CD14-positive monocyte (primary cell): ENCODE results near the gene CA7. TPM values are rescaled to one million over a fixed set of nuclear protein-coding genes. Genes with fewer than 3 reads are reported as not detected.
A peak's percentile ranks its signal among the peaks of the same experiment; 100 is the strongest.

Experiments
- DNase-seq, 3 donors: peaks; one replicate each; pipeline ENCODE4 v3.0.0-alpha.2; 2011 to 2022
- H2AFZ ChIP-seq: 2 replicates; pipeline ENCODE4 v1.6.0; 2012; ENCODE audit warnings: mild to moderate bottlenecking, low read depth, low read length, inconsistent platforms; ENCODE audit not compliant: insufficient read depth, poor library complexity, severe bottlenecking
- H3K27ac ChIP-seq, 2 donors: 1 replicate in 1 of 2; 2 replicates in 1 of 2; pipeline ENCODE4 v1.5.1; 2012 to 2013; ENCODE audit warnings: low read length in 2 of 2, control low read depth in 1 of 2, inconsistent platforms in 1 of 2, low read depth in 1 of 2, mild to moderate bottlenecking in 1 of 2
- H3K27me3 ChIP-seq, 2 donors: one replicate each; pipeline versions ENCODE4 v1.6.0 to v1.6.1; 2011 to 2013; ENCODE audit warnings: low read length in 2 of 2; ENCODE audit not compliant: control insufficient read depth in 2 of 2, insufficient read depth in 2 of 2
- H3K36me3 ChIP-seq, 2 donors: replicated peaks in 1 of 2; 1 replicate in 1 of 2; 2 replicates in 1 of 2; pipeline versions ENCODE4 v1.5.1 to v1.6.1; 2012 to 2013; ENCODE audit warnings: low read length in 2 of 2, control low read depth in 1 of 2, inconsistent platforms in 1 of 2, mild to moderate bottlenecking in 1 of 2; ENCODE audit not compliant: insufficient read depth in 2 of 2, control insufficient read depth in 1 of 2
- H3K4me1 ChIP-seq, 2 donors: 1 replicate in 1 of 2; 2 replicates in 1 of 2; pipeline versions ENCODE4 v1.5.1 to v1.6.1; 2012 to 2013; ENCODE audit warnings: low read length in 2 of 2, control low read depth in 1 of 2, inconsistent platforms in 1 of 2, mild to moderate bottlenecking in 1 of 2, moderate library complexity in 1 of 2; ENCODE audit not compliant: insufficient read depth in 2 of 2, control insufficient read depth in 1 of 2
- H3K4me2 ChIP-seq: replicated peaks from 2 replicates; pipeline ENCODE3; 2012; ENCODE audit warnings: low read length, moderate library complexity, mild to moderate bottlenecking; ENCODE audit not compliant: poor library complexity, severe bottlenecking; ENCODE audit errors: extremely low read depth
- H3K4me3 ChIP-seq, 3 experiments: fragments of 200-600 bp in 1 of 3; sonication (generic) in 1 of 3; replicated peaks in 1 of 3; 1 replicate in 2 of 3; 2 replicates in 1 of 3; pipeline ENCODE4 v1.5.1; 2011 to 2013; ENCODE audit warnings: low read length in 3 of 3, mild to moderate bottlenecking in 3 of 3, control low read depth in 2 of 3, low read depth in 2 of 3, inconsistent platforms in 1 of 3, moderate library complexity in 1 of 3
- H3K79me2 ChIP-seq: 2 replicates; pipeline ENCODE4 v1.6.0; 2012; ENCODE audit warnings: mild to moderate bottlenecking, control low read depth, inconsistent platforms, low read length, moderate library complexity; ENCODE audit not compliant: insufficient read depth
- H3K9ac ChIP-seq: 2 replicates; pipeline ENCODE4 v1.6.0; 2017; ENCODE audit warnings: low read length, mild to moderate bottlenecking; ENCODE audit not compliant: insufficient read depth, poor library complexity, severe bottlenecking
- H3K9me3 ChIP-seq, 2 donors: replicated peaks in 1 of 2; 1 replicate in 1 of 2; 2 replicates in 1 of 2; pipeline versions ENCODE4 v1.5.1 to v1.6.1; 2012 to 2013; ENCODE audit warnings: low read length in 2 of 2, control low read depth in 1 of 2; ENCODE audit not compliant: control insufficient read depth in 1 of 2, insufficient read depth in 1 of 2
- H4K20me1 ChIP-seq: 2 replicates; pipeline ENCODE4 v1.6.0; 2012; ENCODE audit warnings: mild to moderate bottlenecking, low read length, control low read depth, moderate library complexity; ENCODE audit not compliant: insufficient read depth
- H3K27ac Mint-ChIP-seq, 7 donors: one replicate each; pipeline ENCODE4 v1.8.0; 2020; ENCODE audit warnings: mild to moderate bottlenecking in 7 of 7, mixed read lengths in 7 of 7, moderate library complexity in 6 of 7, inconsistent platforms in 2 of 7
- H3K27me3 Mint-ChIP-seq, 3 donors: one replicate each; pipeline ENCODE4 v1.8.0; 2021 to 2022; ENCODE audit warnings: low read depth in 3 of 3, mild to moderate bottlenecking in 3 of 3, mixed read lengths in 3 of 3, moderate library complexity in 3 of 3, inconsistent platforms in 1 of 3
- H3K36me3 Mint-ChIP-seq, 2 donors: one replicate each; pipeline ENCODE4 v1.8.0; 2020; ENCODE audit warnings: mixed read lengths in 2 of 2, inconsistent platforms in 1 of 2, mild to moderate bottlenecking in 1 of 2
- H3K4me1 Mint-ChIP-seq: one replicate; pipeline ENCODE4 v1.8.0; 2020; ENCODE audit warnings: mild to moderate bottlenecking, mixed read lengths
- H3K4me3 Mint-ChIP-seq, 2 donors: one replicate each; pipeline ENCODE4 v1.8.0; 2020; ENCODE audit warnings: mild to moderate bottlenecking in 2 of 2, mixed read lengths in 2 of 2, moderate library complexity in 1 of 2
- H3K9me3 Mint-ChIP-seq, 7 donors: one replicate each; pipeline ENCODE4 v1.8.0; 2020 to 2022; ENCODE audit warnings: mixed read lengths in 7 of 7, mild to moderate bottlenecking in 6 of 7, moderate library complexity in 6 of 7, inconsistent platforms in 2 of 7
- WGBS: methylation state at CpG from one replicate; pipeline ENCODE4 v1.1.5; 2013; ENCODE audit warnings: missing lambda C conversion rate; ENCODE audit not compliant: insufficient coverage; 5-methylcytosine and 5-hydroxymethylcytosine counted together
- intact Hi-C, 2 donors: fragments of 100-400 bp; cut with micrococcal nuclease; formaldehyde crosslinking; loops; one replicate each; pipeline versions ENCODE4 v1.15.0 to v1.15.1; 2023
- polyA plus RNA-seq, 3 donors: library from polyadenylated mRNA; depleted of rRNA in 1 of 3; unstranded in 2 of 3; stranded (reverse) in 1 of 3; fragments of 300-500 nt in 2 of 3; fragments of >200 nt in 1 of 3; fragmentation: Illumina TruSeq in 2 of 3; gene quantifications; 1 replicate in 2 of 3; 2 replicates in 1 of 3; pipeline ENCODE4 v1.2.3, GENCODE V29; 2012 to 2021
- TF ChIP-seq, protein P1 (sequence below): fragments of 200-600 bp; IDR thresholded peaks from one replicate; pipeline ENCODE4 v1.8.0; 2022; ENCODE audit warnings: antibody characterized with exemption, mild to moderate bottlenecking

CA7 gene
- polyA plus RNA-seq, 3 donors = not detected

- 92% methylated on average over 2 of the region's 3 CpGs for WGBS
- Mint-ChIP-seq H3K9me3 (no peaks in the 10 kb centered on the region), H3K27me3 (peaks cover 13 to 27% (median 22%) of the 10 kb centered on the region in 3 donors), H3K27ac (no peak overlapping the region), H3K4me1 (peaks cover 5% of the 10 kb centered on the region), H3K4me3 (no peak overlapping the region), H3K36me3 (no peaks in the 10 kb centered on the region)
- Histone ChIP-seq H3K79me2 (no peaks in the 10 kb centered on the region), H3K36me3 (no peaks in the 10 kb centered on the region), H3K4me3 (no peak overlapping the region), H3K27me3 (peaks cover 0 to 10% of the 10 kb centered on the region in 2 donors), H3K9ac (peak overlapping the region; percentile 1), H4K20me1 (no peaks in the 10 kb centered on the region), H3K4me2 (no peak overlapping the region), H3K4me1 (peaks cover 0 to 9% of the 10 kb centered on the region in 2 donors), H3K9me3 (no peaks in the 10 kb centered on the region), H3K27ac (no peak overlapping the region), H2AFZ (no peak overlapping the region)
- intact Hi-C loops = loop anchor here (10.0 kb wide), 2 partner anchors 135 to 255 kb away; partner anchors contain the start of gene CMTM3 (in 1 of the 2)
- DNase-seq = no peak
- TF ChIP-seq, protein P1, sequence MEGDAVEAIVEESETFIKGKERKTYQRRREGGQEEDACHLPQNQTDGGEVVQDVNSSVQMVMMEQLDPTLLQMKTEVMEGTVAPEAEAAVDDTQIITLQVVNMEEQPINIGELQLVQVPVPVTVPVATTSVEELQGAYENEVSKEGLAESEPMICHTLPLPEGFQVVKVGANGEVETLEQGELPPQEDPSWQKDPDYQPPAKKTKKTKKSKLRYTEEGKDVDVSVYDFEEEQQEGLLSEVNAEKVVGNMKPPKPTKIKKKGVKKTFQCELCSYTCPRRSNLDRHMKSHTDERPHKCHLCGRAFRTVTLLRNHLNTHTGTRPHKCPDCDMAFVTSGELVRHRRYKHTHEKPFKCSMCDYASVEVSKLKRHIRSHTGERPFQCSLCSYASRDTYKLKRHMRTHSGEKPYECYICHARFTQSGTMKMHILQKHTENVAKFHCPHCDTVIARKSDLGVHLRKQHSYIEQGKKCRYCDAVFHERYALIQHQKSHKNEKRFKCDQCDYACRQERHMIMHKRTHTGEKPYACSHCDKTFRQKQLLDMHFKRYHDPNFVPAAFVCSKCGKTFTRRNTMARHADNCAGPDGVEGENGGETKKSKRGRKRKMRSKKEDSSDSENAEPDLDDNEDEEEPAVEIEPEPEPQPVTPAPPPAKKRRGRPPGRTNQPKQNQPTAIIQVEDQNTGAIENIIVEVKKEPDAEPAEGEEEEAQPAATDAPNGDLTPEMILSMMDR = no peak
These were observed 15.3 kb downstream of the CA7 start for GRCh38 chr16:66859397-66860068.

DNA sequence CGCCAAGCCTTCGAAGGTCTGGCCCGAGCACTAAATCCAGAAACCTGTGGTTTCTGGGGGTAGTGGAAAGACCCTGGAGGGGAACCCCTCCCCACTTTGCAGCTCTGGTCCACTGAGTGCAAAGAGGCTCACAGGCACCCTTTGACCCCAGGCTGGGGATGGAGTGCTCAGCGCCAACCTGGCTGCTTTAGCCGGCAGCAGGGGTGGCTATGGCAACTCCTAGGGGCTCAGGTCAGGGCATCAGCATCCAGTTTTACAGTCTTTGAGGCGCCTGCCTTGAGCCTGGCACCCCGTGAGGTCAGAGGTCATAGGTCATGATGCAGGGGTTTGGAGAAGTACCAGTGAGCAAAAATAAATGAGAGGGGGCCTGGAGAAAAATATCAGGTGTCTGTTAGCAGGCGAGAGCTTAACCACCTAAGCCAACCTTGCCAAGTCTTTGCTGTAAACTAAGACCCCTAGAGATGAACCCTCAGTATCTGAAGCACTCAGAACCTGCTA is 17.9 kb downstream of the CA7 start:
- Mint-ChIP-seq H3K27ac (peak overlapping the region in 1 of 7 donors; percentile 40), H3K9me3 (no peaks in the 10 kb centered on the region), H3K27me3 (peaks cover 12 to 24% (median 17%) of the 10 kb centered on the region in 3 donors), H3K36me3 (no peaks in the 10 kb centered on the region), H3K4me3 (no peak overlapping the region), H3K4me1 (peaks cover 5% of the 10 kb centered on the region)
- no peaks in the 10 kb centered on the region for H4K20me1 ChIP-seq
- H3K9ac ChIP-seq = no peak overlapping the region
- H3K4me3 ChIP-seq = no peak overlapping the region
- TF ChIP-seq, protein P1 = no peak
- no peak overlapping the region for H2AFZ ChIP-seq
- H3K36me3 ChIP-seq = no peaks in the 10 kb centered on the region
- H3K27ac ChIP-seq = no peak overlapping the region
- H3K27me3 ChIP-seq = no peaks in the 10 kb centered on the region
- WGBS = 100% methylated on average over 4 of the region's 8 CpGs
- no peak for DNase-seq
- H3K4me2 ChIP-seq = no peak overlapping the region
- peaks cover 0 to 9% of the 10 kb centered on the region in 2 donors for H3K4me1 ChIP-seq
- H3K79me2 ChIP-seq = no peaks in the 10 kb centered on the region
- intact Hi-C loops = loop anchor here (10.0 kb wide), 2 partner anchors 137 to 257 kb away; partner anchors contain the start of gene CMTM3 (in 1 of the 2)
- H3K9me3 ChIP-seq = no peaks in the 10 kb centered on the region
